Psoas muscle (tissue), 8 donors: ENCODE data around the gene ANO6. TPM values are rescaled to one million over a fixed set of nuclear protein-coding genes. Genes with fewer than 3 reads are reported as not detected.

Source experiments
- ATAC-seq, 4 donors: fragments of 200-7000 bp; cut with Tn5 transposase; one replicate each; pipeline ENCODE4 v1.9.1; 2020; ENCODE audit warnings: moderate library complexity in 3 of 4, mild to moderate bottlenecking in 2 of 4
- DNase-seq, 2 donors: peaks; one replicate each; pipeline ENCODE4 v3.0.0-alpha.2; 2020
- H3K27ac ChIP-seq: fragments of 200-600 bp; one replicate; pipeline ENCODE4 v1.8.0; 2022
- H3K27me3 ChIP-seq, 3 donors: fragments of 200-600 bp in 1 of 3; one replicate each; pipeline versions ENCODE4 v1.6.1 to v1.8.0; 2013 to 2022; ENCODE audit warnings: low read length in 2 of 3, mild to moderate bottlenecking in 2 of 3, moderate library complexity in 1 of 3; ENCODE audit not compliant: insufficient read depth in 3 of 3
- H3K36me3 ChIP-seq, 2 donors: fragments of 200-600 bp in 1 of 2; one replicate each; pipeline versions ENCODE4 v1.6.1 to v1.8.0; 2013 to 2022; ENCODE audit warnings: low read depth in 1 of 2, mild to moderate bottlenecking in 1 of 2, moderate library complexity in 1 of 2; ENCODE audit not compliant: insufficient read depth in 1 of 2
- H3K4me1 ChIP-seq: fragments of 200-600 bp; one replicate; pipeline ENCODE4 v1.8.0; 2022
- H3K4me3 ChIP-seq: fragments of 200-600 bp; one replicate; pipeline ENCODE4 v1.8.0; 2022; ENCODE audit warnings: mild to moderate bottlenecking
- H3K9me3 ChIP-seq: fragments of 200-600 bp; one replicate; pipeline ENCODE4 v1.8.0; 2022
- WGBS, 3 donors: extraction: QIAGEN DNeasy Blood & Tissue Kit; methylation state at CpG; one replicate each; pipeline versions ENCODE4 v1.1.6 to v1.1.7; 2013; 5-methylcytosine and 5-hydroxymethylcytosine counted together
- intact Hi-C, 2 donors: fragments of 100-400 bp; cut with DNase I; formaldehyde crosslinking; loops; one replicate each; pipeline versions ENCODE4 v1.11.0 to v1.14.2; 2022
- polyA plus RNA-seq, 3 donors: library from polyadenylated mRNA; stranded (reverse); fragments of 200-250 nt; gene quantifications; one replicate each; pipeline ENCODE4 v1.2.3, GENCODE V29; 2013
- total RNA-seq, 4 donors: library from RNA; stranded (reverse); fragmentation: NEBNext Ultra II Directional in 2 of 4; extraction: Animal tissue kit (Norgen Biotek cat#: 25700) in 2 of 4; gene quantifications; one replicate each; pipeline versions ENCODE4 v1.2.1 to v1.2.4, GENCODE V29; 2021 to 2023
- TF ChIP-seq, protein P1 (sequence below): fragments of 200-600 bp; IDR thresholded peaks from one replicate; pipeline ENCODE4 v1.8.0; 2022; ENCODE audit warnings: antibody characterized with exemption
- donor health status: healthy with polysubstance abuse.
- donor health status: DM: no; HTN: no; CAD: no; lungs with moderate emphysema.
- donor health status: Bipolar disorder and iron deficiency.
- donor health status: healthy.
- donor health status: DM: yes; HTN: yes; CAD: no.
- donor health status: DM: no; HTN: no; CAD: no.
- donor health status: DM: no; HTN: no; CAD: no.
- donor health status: DM: yes; HTN: yes; CAD: no.

The ANO6 gene
- total and polyA plus RNA-seq, 7 donors: 25.6 to 121 (median 51.5) TPM

DNA sequence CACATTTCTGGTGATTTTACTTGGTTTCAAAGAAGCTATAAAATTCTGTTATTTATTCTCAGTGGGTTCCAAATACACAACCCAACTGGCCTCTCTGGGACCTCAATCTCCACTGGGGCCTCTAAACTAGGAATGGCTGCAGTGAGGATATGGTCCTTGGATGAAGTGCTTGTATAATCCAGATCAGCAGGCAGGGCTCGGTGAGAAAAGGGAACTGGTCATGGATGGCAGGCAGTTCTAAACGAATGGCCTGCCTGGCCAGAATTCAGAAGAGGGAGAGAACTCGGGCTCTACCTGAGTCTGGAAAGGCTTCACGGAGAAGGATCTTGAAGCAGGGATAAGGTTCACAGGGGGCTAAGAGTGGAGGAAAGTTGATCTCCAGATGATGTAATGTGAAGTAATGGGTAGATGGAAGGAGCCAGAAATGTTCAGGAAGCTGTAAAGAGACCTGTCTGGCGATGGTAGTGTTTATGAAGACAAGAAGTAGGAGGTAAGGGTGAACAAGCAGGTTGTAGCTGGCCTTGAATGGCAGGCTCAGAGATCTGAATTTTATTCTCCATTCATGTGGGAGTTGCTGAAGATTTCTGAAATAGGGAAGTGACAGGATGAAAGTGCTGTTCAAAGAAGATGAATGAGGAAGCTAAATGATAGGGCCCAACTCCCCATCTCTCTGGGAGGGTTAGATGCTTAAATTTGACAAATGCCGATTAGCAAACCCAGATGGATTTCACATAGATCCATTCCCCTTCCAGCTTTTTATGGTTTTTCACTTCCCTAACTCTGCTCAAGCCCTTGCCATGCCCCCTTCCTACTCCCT lies 31.5 kb upstream of the ANO6 start:
- peaks cover 1% of the 10 kb centered on the region for H3K9me3 ChIP-seq
- intact Hi-C loops: no loop called here
- TF ChIP-seq, protein P1, sequence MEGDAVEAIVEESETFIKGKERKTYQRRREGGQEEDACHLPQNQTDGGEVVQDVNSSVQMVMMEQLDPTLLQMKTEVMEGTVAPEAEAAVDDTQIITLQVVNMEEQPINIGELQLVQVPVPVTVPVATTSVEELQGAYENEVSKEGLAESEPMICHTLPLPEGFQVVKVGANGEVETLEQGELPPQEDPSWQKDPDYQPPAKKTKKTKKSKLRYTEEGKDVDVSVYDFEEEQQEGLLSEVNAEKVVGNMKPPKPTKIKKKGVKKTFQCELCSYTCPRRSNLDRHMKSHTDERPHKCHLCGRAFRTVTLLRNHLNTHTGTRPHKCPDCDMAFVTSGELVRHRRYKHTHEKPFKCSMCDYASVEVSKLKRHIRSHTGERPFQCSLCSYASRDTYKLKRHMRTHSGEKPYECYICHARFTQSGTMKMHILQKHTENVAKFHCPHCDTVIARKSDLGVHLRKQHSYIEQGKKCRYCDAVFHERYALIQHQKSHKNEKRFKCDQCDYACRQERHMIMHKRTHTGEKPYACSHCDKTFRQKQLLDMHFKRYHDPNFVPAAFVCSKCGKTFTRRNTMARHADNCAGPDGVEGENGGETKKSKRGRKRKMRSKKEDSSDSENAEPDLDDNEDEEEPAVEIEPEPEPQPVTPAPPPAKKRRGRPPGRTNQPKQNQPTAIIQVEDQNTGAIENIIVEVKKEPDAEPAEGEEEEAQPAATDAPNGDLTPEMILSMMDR: no peak
- ATAC-seq (no peak), DNase-seq (no peak)
- no peak overlapping the region for H3K27ac ChIP-seq
- no peak overlapping the region for H3K4me3 ChIP-seq
- H3K4me1 ChIP-seq: peaks cover 4% of the 10 kb centered on the region
- H3K36me3 ChIP-seq: no peaks in the 10 kb centered on the region
- no peaks in the 10 kb centered on the region for H3K27me3 ChIP-seq
- WGBS, 3 donors: 65 to 80% (median 70%) methylated on average over 6 of the region's 6 CpGs

DNA sequence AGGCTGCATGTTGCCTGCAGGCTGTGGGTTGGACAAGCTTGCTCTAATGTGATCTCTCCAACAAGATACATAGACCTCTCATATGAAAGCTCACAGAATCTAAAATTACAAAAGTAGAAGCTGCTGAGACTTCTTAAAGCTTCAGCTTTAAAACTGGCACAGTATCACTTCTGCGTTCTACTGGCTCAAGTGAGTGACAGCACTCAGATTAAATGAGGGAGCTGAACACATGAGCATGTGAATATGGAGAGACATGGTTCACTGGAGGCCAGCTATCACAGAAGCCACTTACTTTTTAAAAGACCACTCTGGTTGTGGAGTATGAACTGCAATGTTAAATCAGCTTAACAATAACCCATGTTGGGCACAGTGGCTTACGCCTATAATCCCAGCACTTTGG lies 29.1 kb upstream of the ANO6 start:
- 77 to 88% (median 77%) methylated on average over 2 of the region's 2 CpGs for WGBS, 3 donors
- intact Hi-C loops: no loop called here
- Histone ChIP-seq H3K27ac (no peak overlapping the region), H3K4me1 (peaks cover 9% of the 10 kb centered on the region), H3K4me3 (no peak overlapping the region), H3K36me3 (no peaks in the 10 kb centered on the region), H3K27me3 (no peaks in the 10 kb centered on the region), H3K9me3 (no peaks in the 10 kb centered on the region)
- TF ChIP-seq, protein P1: no peak
- ATAC-seq (no peak), DNase-seq (no peak)

DNA sequence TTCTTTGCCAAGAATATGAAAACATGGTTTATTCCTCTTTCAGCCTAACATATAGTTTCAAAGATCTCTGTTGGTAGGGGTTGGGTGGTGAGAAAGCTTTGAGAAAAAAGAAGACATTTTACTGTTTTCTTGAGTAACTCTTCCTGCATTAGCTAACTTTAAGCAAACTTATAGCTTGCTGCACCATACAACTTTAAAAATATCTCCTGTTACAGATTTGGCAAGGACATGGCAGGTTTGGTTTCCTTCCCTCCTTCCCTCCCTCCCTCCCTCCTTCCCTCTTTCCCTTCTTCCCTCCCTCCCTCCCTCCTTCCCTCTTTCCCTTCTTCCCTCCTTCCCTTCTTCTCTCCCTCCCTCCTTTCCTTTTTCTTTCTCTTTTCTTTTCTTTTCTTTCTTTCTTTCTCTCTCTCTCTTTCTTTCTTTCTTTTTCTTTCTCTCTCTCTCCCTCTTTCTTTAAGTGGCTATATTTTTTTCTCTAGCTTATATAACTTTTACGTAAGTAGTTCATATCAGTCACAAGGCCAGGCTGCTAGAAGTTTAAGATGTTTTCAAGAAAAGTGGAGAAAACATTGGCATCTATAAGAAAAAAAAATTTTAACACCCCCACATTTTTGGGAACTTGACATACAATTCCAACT lies 26.0 kb upstream of the ANO6 start:
- TF ChIP-seq, protein P1: no peak
- ATAC-seq (no peak), DNase-seq (no peak)
- Histone ChIP-seq H3K36me3 (no peaks in the 10 kb centered on the region), H3K9me3 (no peaks in the 10 kb centered on the region), H3K27ac (no peak overlapping the region), H3K27me3 (no peaks in the 10 kb centered on the region), H3K4me3 (no peak overlapping the region), H3K4me1 (peaks cover 6% of the 10 kb centered on the region)
- WGBS, 3 donors: 95 to 98% (median 97%) methylated on average over 1 of the region's 1 CpG
- intact Hi-C loops: no loop called here

DNA sequence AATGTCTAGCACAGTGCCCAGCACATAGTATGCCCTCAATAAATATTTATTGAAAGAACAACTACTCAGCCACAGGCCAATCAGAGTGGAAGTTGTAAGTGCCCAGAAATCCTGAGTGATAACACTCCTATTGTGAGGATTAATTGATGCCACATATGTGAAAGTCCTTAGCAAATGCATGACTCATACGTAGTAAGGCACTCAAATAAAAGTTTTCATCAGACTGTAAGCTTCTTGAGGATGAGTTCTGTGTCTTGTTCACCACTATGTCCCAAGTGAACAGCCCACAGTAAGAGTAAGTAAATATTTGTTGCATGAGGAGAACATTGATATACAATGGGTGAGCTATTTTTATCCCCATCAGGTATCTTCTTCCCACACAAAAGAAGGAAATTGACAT lies 24.7 kb upstream of the ANO6 start:
- H3K4me3 ChIP-seq: no peak overlapping the region
- no peaks in the 10 kb centered on the region for H3K36me3 ChIP-seq
- ATAC-seq (peak in 3 of 4 donors; percentile 36 to 49 (median 48)), DNase-seq (no peak)
- intact Hi-C loops: no loop called here
- H3K27me3 ChIP-seq: no peaks in the 10 kb centered on the region
- no peaks in the 10 kb centered on the region for H3K9me3 ChIP-seq
- 83 to 89% (median 85%) methylated on average over 1 of the region's 1 CpG for WGBS, 3 donors
- H3K27ac ChIP-seq: no peak overlapping the region
- H3K4me1 ChIP-seq: peaks cover 6% of the 10 kb centered on the region
- TF ChIP-seq, protein P1: no peak
